ENCODE data around the gene GRPEL1. TPM values are rescaled to one million over a fixed set of nuclear protein-coding genes. Genes with fewer than 3 reads are reported as not detected.
"Not testable (repeated sequence)": the region's sequence is repeated elsewhere in the genome, so short reads cannot be mapped to it uniquely, and the experiment has no call there.

GRPEL1 gene
- total RNA-seq, 1 experiment from 2014 or later: 78.2 TPM

GRCh38 chr4:7104366-7105031 lies 36.6 kb upstream of the GRPEL1 start:
- intact Hi-C loops (cut with micrococcal nuclease; ENCODE audit: unreplicated experiment): no loop called here
- Histone ChIP-seq H3K4me1 (ENCODE audit: insufficient read depth, low read length, poor library complexity, severe bottlenecking) (peaks cover 14% of the 10 kb centered on the region), H3K27ac (ENCODE audit: low read depth, low read length, poor library complexity, severe bottlenecking) (no peak overlapping the region), H3K36me3 (ENCODE audit: insufficient read depth, low read length, poor library complexity, severe bottlenecking) (no peaks in the 10 kb centered on the region), H3K27me3 (replicated peaks; ENCODE audit: insufficient read depth, low read depth, low read length, poor library complexity) (no peaks in the 10 kb centered on the region), H3K9me3 (ENCODE audit: low read depth, low read length, poor library complexity, severe bottlenecking) (no peaks in the 10 kb centered on the region), H3K4me3 (ENCODE audit: low read depth, low read length, poor library complexity, severe bottlenecking) (no peak overlapping the region)
- DNase-seq (ENCODE audit: low spot score): no peak
- TF ChIP-seq CTCF (conservative IDR thresholded peaks at IDR 0.05; ENCODE audit: low read depth, low read length): no peak
- no peak for TF ChIP-seq EZH2 (IDR thresholded peaks at IDR 0.05; ENCODE audit: borderline replicate concordance, low read depth, low read length, poor library complexity, severe bottlenecking)
- no TSS peak for BruUV-seq (replicated peaks)
- ChIA-PET POLR2A (ENCODE audit: low non-redundant PET) (no interaction called here), CTCF (interaction anchor here (0.8 kb wide), 1 partner anchor 62 kb away, joined by 3 read pairs; a partner anchor contains a TSS)

GRCh38 chr4:7103607-7104365 lies 35.9 kb upstream of the GRPEL1 start:
- no peak overlapping the region for H3K27ac ChIP-seq (ENCODE audit: low read depth, low read length, poor library complexity, severe bottlenecking)
- no TSS peak for BruUV-seq (replicated peaks)
- intact Hi-C loops (cut with micrococcal nuclease; ENCODE audit: unreplicated experiment): no loop called here
- POLR2A ChIA-PET (ENCODE audit: low non-redundant PET): no interaction called here
- DNase-seq (ENCODE audit: low spot score): no peak
- TF ChIP-seq CTCF (conservative IDR thresholded peaks at IDR 0.05; ENCODE audit: low read depth, low read length): no peak
- no peak for TF ChIP-seq EZH2 (IDR thresholded peaks at IDR 0.05; ENCODE audit: borderline replicate concordance, low read depth, low read length, poor library complexity, severe bottlenecking)
- H3K4me3 ChIP-seq (ENCODE audit: low read depth, low read length, poor library complexity, severe bottlenecking): peak overlapping the region; percentile 67
- H3K36me3 ChIP-seq (ENCODE audit: insufficient read depth, low read length, poor library complexity, severe bottlenecking): no peaks in the 10 kb centered on the region
- CTCF ChIA-PET: interaction anchor here (0.8 kb wide), 1 partner anchor 61 kb away, joined by 3 read pairs; a partner anchor contains a TSS
- H3K27me3 ChIP-seq (replicated peaks; ENCODE audit: insufficient read depth, low read depth, low read length, poor library complexity): no peaks in the 10 kb centered on the region
- no peaks in the 10 kb centered on the region for H3K9me3 ChIP-seq (ENCODE audit: low read depth, low read length, poor library complexity, severe bottlenecking)
- H3K4me1 ChIP-seq (ENCODE audit: insufficient read depth, low read length, poor library complexity, severe bottlenecking): peaks cover 14% of the 10 kb centered on the region

- peak overlapping the region; percentile 67 for H3K4me3 ChIP-seq (ENCODE audit: low read depth, low read length, poor library complexity, severe bottlenecking)
- BruUV-seq (replicated peaks): TSS peak; percentile 93
- peak overlapping the region; percentile 33 for H3K27ac ChIP-seq (ENCODE audit: low read depth, low read length, poor library complexity, severe bottlenecking)
- H3K4me1 ChIP-seq (ENCODE audit: insufficient read depth, low read length, poor library complexity, severe bottlenecking): peaks cover 14% of the 10 kb centered on the region
- H3K9me3 ChIP-seq (ENCODE audit: low read depth, low read length, poor library complexity, severe bottlenecking): no peaks in the 10 kb centered on the region
- H3K36me3 ChIP-seq (ENCODE audit: insufficient read depth, low read length, poor library complexity, severe bottlenecking): no peaks in the 10 kb centered on the region
- no peaks in the 10 kb centered on the region for H3K27me3 ChIP-seq (replicated peaks; ENCODE audit: insufficient read depth, low read depth, low read length, poor library complexity)
- TF ChIP-seq CTCF (conservative IDR thresholded peaks at IDR 0.05; ENCODE audit: low read depth, low read length): no peak
- no peak for TF ChIP-seq EZH2 (IDR thresholded peaks at IDR 0.05; ENCODE audit: borderline replicate concordance, low read depth, low read length, poor library complexity, severe bottlenecking)
- intact Hi-C loops (cut with micrococcal nuclease; ENCODE audit: unreplicated experiment): no loop called here
- DNase-seq (ENCODE audit: low spot score): peak; percentile 89
- ChIA-PET POLR2A (ENCODE audit: low non-redundant PET) (no interaction called here), CTCF (interaction anchor here (0.7 kb wide), 1 partner anchor 70 kb away, joined by 5 read pairs; no protein-coding TSS in a partner anchor)
Observed at GRCh38 chr4:7103031-7103606, 35.3 kb upstream of the GRPEL1 start.

- Histone ChIP-seq H3K4me3 (ENCODE audit: low read depth, low read length, poor library complexity, severe bottlenecking) (peak overlapping the region; percentile 67), H3K4me1 (ENCODE audit: insufficient read depth, low read length, poor library complexity, severe bottlenecking) (peaks cover 14% of the 10 kb centered on the region)
- intact Hi-C loops (cut with micrococcal nuclease; ENCODE audit: unreplicated experiment); H3K27me3 ChIP-seq (replicated peaks; ENCODE audit: insufficient read depth, low read depth, low read length, poor library complexity); H3K36me3 ChIP-seq (ENCODE audit: insufficient read depth, low read length, poor library complexity, severe bottlenecking); H3K27ac ChIP-seq (ENCODE audit: low read depth, low read length, poor library complexity, severe bottlenecking); DNase-seq (ENCODE audit: low spot score); POLR2A ChIA-PET (ENCODE audit: low non-redundant PET); H3K9me3 ChIP-seq (ENCODE audit: low read depth, low read length, poor library complexity, severe bottlenecking); BruUV-seq (replicated peaks): not testable (repeated sequence)
- CTCF ChIA-PET: interaction anchor here (0.7 kb wide), 1 partner anchor 71 kb away, joined by 5 read pairs; no protein-coding TSS in a partner anchor
Observed at GRCh38 chr4:7102516-7102909, 34.6 kb upstream of the GRPEL1 start.
